HG03108 (cell line): ENCODE measurements around the gene UHRF1.
"Not testable (repeated sequence)": the region's sequence is repeated elsewhere in the genome, so short reads cannot be mapped to it uniquely, and the experiment has no call there.

Source experiments
- ATAC-seq: cut with Tn5 transposase; IDR thresholded peaks from one replicate; pipeline ENCODE4 v1.9.1; 2021; ENCODE audit warnings: moderate library complexity; ENCODE audit not compliant: unreplicated experiment

UHRF1 gene

DNA sequence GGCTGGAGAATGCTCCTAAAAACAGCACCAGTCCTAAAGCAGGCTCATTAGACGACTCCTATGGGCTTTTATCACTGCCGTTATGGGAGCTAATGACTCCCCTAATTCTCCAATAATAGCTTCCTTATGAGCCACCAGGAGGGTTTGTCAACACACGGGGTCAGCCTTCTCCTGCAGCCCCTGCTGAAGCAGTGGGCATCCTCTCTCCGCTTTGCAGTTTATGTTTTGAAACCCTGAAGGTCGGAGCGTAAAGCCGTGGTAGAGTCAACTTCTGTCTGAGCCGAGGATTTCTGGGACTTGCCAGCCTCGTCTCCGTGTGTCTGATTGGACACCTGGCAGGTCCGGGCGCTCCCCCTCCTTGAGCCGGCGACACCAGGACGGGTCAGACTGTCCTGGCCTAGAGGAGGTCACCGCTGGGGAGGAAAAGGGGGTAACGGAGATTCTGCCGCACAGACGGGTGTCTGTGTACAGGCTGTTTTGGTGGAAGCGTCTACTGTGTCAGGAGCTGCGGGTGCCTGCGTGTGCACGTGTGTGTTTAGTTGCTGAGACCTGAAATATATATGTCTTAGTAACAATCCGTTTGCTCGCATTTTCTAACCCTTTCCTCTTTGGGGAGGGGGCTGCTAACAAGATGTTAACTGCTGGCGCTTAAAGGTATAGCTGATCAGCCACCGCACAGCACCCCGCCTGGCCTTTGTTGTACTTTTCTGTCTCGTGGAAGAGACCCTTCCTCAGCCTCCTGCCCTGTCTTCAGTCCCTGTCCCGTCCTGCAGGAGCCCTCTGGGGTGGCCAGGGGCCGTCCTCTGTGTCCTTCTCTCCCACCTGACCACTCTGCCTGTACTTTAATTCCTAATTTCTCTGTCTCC, 61.5 kb downstream of the UHRF1 start:
- ATAC-seq, result no peak

DNA sequence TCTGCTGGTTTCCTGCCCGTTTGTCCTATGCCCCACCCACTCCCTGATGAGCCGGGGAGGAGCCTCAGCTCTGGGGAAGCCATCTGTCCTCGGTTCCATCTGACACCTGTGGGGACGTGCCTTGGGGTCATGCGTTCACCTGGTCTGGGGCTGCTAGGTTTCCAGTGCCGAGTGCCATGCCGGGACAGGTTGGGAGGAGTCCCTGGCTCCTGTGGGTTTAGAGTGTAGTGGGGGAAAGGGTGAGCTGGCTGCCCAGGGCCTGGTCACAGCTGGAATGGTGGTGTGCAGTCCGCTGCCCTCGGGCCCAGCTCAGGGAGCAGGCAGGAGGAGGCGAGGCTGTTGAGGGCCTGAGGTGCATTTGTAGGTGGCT, 62.1 kb downstream of the UHRF1 start:
- no peak for ATAC-seq

DNA sequence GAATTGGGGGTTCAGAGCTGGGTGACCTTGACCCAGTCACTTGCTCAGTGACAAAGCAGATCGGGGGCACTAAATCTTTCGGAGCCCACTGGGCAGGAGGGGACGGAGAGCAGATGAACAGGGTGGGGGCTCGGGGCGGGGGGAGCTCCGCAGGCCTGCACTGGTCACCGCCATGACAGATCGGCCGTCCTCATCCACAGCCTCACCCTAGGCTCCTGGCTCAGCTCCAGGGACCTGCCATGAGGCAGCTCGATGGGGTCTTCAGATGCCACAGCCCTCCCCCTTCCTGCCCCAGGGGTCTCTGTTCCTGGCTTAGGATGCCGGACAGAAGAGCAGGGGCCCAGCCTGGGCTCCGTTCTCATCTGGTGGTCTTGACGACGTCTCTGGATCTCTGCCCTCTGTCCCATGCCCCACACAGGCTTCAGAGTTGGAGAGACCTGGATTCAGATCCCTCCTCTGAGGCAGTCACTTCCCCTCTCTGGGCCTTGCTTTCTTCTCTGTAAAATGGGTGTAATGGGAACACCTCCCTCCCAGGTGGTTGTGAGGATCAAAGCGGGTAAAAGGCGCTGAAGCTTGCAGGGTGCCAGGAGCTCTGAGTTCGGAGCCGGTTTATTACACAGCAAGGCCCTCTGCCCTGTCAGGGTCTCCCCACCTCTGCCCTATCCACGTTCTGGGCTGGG, 62.7 kb downstream of the UHRF1 start:
- ATAC-seq, result no peak

DNA sequence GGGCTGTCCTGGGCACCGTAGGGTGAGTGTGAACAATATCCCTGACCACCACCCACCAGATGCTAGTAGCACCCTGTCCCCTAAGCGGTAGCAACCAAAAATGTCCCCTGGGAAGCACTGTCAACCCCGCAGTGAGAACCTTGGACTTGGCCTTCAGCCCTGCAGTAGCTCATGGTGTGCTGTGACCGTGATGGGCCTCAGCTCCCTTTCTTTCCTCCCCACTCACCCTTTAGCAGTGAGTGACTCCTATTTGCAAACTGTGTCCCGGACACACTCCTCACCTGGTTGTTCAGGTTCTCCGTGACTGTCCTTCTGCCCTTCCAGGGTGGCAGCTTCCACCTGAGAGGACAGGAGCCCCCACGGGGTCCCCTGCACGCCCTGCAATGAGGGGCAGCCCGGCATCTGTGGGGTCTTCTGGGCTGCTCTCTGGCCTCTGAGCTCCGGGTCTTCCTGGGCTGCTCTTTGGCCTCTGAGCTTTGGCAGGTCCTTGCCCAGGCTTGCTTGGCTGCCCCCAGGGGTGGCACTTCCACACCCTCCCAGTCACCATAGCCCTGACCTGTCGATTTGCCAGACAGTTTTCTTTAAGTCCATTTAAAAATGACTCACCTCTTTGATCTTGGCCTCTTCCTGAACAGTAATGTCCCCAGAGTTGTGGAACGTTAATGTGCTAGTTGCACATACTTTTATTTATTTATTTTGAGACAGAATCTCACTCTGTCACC, 63.4 kb downstream of the UHRF1 start:
- ATAC-seq, result no peak

- no peak for ATAC-seq
Observed at GRCh38 chr19:4974880-4975469, 65.7 kb downstream of the UHRF1 start.

DNA sequence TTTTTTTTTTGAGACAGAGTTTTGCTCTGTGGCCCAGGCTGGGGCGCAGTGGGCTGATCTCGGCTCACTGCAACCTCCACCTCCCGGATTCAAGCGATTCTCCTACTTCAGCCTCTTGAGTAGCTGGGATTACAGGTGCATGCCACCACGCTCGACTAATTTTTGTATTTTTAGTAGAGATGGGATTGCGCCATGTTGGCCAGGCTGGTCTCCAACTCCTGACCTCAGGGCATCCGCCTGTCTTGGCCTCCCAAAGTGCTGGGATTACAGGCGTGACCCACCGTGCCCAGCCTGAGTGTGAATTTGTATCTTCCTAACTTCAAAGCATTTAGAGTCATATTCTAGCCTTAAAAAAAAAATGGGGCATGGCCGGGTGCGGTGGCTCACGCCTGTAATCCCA, 66.3 kb downstream of the UHRF1 start:
- not testable (repeated sequence) for ATAC-seq

- ATAC-seq, result no peak
Observed at GRCh38 chr19:4976401-4977298, 67.3 kb downstream of the UHRF1 start.

- ATAC-seq, result no peak
Observed at GRCh38 chr19:4977299-4978174, 68.2 kb downstream of the UHRF1 start.

GRCh38 chr19:4979211-4979807, 70.0 kb downstream of the UHRF1 start:
- ATAC-seq, result no peak

DNA sequence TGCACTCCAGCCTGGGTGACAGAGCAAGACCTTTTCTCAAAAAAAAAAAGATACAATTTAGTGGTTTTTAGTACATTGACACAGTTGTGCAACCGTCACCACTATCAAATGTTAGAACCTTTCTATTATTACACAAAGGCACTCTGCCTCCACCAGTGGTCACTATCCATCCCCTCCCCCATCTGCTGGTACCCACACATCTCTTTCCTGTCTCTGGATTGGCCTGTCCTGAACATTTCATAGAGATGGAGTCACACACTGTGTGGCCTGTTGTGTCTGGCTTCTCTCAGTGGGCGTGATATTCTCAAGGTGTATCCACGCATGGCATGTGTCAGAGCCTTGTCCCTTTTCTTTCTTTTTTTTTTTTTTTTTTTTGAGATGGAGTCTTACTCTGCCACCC, 70.8 kb downstream of the UHRF1 start:
- no peak for ATAC-seq

DNA sequence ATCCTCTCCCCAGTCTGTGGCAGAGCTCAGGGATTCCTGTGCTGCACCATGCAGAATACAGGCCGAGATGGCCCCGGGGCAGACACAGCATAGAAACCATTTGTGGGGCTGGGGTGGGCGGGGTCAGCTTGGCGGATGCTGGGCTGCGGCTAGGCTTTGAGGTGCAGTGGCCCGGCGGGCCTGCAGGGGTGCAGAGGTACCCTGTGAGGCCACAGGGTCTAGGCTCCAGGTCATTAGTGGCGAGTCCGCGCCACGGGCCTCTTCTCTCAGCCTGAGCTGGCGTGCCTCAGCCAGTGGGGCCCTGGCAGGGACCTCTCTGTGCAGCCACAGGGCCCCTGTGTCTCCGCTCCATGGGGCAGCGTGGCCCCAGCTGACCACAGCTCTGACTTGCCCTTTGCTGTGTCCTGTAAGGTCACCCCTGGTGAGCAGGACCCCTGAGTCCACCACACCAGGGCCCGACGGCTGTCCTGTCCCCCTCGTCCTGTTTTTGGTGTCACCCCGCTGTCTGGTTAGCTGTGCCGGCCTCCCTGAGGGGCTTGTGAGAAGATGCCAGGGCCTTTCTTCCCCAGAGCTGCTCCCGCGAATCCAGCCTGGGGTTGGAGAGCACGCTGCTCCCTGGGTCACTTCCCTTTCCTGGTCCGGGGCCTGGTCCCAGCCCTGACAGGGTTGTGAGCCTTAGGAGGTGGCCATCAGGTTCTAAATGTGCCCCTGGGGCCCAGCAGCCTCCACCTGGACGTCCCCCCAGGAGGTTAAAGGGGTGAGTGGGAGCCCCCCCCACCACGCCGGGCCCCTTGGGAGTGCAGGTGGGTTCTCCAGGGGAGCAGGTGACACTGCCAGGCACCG, 71.8 kb downstream of the UHRF1 start:
- ATAC-seq, result no peak

DNA sequence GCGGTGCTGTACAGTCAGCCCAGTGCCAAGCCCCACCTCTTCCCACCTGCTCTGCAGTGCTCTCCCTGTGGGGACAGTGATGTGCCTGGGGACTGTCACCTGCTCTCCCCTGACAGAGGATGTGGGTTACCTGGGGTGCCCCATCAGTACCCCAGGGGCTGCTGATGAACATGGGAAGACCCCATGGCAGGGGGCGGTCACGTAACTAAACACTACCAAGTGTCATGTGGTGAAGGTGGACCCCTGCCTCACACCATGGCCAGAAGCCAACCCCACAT, 72.3 kb downstream of the UHRF1 start:
- no peak for ATAC-seq

- ATAC-seq, result no peak
Observed at GRCh38 chr19:4983346-4984105, 74.2 kb downstream of the UHRF1 start.

GRCh38 chr19:4984106-4984380, 74.7 kb downstream of the UHRF1 start:
- no peak for ATAC-seq

GRCh38 chr19:4984438-4984990, 75.2 kb downstream of the UHRF1 start:
- ATAC-seq, result no peak

DNA sequence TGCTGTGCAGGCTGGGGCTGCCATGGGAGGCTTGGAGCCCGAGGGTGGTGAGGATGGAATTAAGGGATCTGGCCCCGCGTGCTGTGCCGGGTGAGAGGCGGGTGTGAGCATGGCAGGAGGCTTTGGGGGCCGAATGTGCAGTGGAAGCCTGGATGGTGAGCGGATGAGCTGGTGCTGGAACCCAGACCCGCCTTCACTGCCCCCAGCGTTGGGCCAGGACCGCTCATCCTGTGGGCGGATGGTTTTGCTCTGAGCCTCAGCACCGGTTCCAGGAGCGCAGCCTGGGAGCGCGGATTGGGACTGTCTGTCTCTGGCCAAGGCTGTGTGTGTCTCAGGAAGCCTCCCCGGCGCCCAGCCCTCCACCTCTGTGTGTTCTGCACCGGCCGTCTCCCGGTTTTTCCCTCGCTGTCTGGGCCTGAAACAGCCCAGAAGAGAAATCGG, 76.3 kb downstream of the UHRF1 start:
- no peak for ATAC-seq

DNA sequence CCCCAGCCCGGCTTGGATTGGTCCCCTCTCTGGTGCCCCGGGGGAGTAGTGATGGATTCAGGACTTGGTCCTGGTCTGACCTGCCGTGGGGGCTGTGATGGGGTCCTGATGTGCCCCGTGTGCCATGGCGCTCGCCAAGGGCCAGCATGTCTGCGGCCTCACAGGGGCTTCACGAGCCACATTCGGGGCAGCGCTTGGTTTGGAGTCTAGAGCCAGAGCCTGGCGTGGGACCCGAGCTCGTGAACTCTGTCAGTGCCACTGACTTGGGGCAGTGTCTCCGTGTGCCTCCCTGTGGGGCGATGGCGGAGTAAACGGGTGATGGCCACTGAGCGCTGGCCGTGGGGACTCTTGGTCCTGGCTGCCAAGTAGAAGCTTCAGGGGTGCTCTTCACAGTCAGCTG, 76.8 kb downstream of the UHRF1 start:
- ATAC-seq, result no peak

GRCh38 chr19:4986471-4986891, 77.2 kb downstream of the UHRF1 start:
- no peak for ATAC-seq
